Left ventricle myocardium superior (tissue), 1 donor: ENCODE measurements around the gene LRRC63. TPM values are rescaled to one million over a fixed set of nuclear protein-coding genes. Genes with fewer than 3 reads are reported as not detected.

ENCODE experiments used
- ATAC-seq: fragments of 200-7000 bp; cut with Tn5 transposase; one replicate; pipeline ENCODE4 v1.9.1; 2020; ENCODE audit warnings: mild to moderate bottlenecking, moderate library complexity
- DNase-seq: peaks from one replicate; pipeline ENCODE4 v3.0.0-alpha.2; 2020
- intact Hi-C: fragments of 100-400 bp; cut with micrococcal nuclease; formaldehyde crosslinking; loops from one replicate; pipeline ENCODE4 v1.11.0; 2022
- total RNA-seq: library from RNA; stranded (reverse); fragmentation: NEBNext Ultra II Directional; extraction: Animal tissue kit (Norgen Biotek cat#: 25700); gene quantifications from one replicate; pipeline ENCODE4 v1.2.1, GENCODE V29; 2021
- donor health status: DM: no; HTN: yes; CAD: no; lungs with severe emphysema.

Gene LRRC63
- total RNA-seq, 1 donor from 2014 or later, result 0.17 TPM

- intact Hi-C loops, result no loop called here
- ATAC-seq (no peak), DNase-seq (no peak)
These were observed 31.6 kb upstream of the LRRC63 start for GRCh38 chr13:46179969-46180763.

DNA sequence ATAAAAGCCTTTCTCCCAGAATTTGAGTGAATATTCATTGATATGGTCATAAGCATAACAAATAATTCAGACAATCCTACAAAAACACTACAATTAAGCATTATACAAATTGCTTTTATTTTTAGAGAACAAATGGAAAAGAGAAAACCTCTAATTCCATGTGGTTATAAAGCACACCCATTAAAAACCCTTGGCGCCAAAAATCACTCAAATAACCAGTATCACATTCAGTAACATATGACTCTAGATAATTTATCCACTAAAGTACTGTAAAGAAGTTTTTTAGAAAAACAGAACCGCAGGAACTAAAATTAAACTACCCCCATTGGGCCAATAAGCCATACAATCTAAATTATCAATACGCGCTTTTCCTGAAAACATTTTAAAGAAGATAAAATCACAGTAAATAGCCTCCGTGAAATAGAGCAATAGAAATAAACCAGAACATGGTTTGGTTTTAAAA, 30.3 kb upstream of the LRRC63 start:
- intact Hi-C loops, result no loop called here
- no peak for ATAC-seq
- DNase-seq, result no peak

GRCh38 chr13:46181840-46182490, 29.8 kb upstream of the LRRC63 start, which contains the start of gene LCP1:
Gene LCP1 (minus strand): TSS chr13:46182177. CDS start chr13:46159662, 22,515 bp downstream.
- DNase-seq, result no peak
- intact Hi-C loops, result no loop called here
- peak; percentile 52 for ATAC-seq

GRCh38 chr13:46182491-46182877, 29.2 kb upstream of the LRRC63 start:
- ATAC-seq (no peak), DNase-seq (no peak)
- intact Hi-C loops, result no loop called here

GRCh38 chr13:46183018-46183946, 28.4 kb upstream of the LRRC63 start:
- DNase-seq, result no peak
- intact Hi-C loops, result no loop called here
- no peak for ATAC-seq

GRCh38 chr13:46184277-46184699, 27.4 kb upstream of the LRRC63 start:
- intact Hi-C loops, result no loop called here
- DNase-seq, result peak; percentile 51
- peak; percentile 32 for ATAC-seq

DNA sequence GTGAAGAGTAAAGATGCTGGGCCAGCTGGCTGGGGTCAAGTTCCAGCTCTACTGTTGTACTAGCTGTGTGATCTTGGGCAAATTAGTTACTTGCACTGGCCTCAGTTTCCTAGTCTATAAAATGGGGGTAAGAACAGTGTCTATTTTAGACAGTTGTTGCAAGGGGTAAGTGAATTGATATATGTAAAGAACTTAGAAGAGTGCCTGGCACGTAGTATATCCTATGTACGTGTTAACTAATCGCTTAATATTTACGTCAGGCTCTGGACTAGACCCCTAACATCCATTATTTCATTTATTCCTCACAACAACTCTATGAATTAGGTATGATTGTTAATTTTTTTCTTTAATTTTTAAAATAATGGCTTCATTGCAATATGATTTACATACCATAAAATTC, 26.1 kb upstream of the LRRC63 start:
- intact Hi-C loops, result no loop called here
- no peak for ATAC-seq
- DNase-seq, result no peak

- DNase-seq (no peak), ATAC-seq (no peak)
- intact Hi-C loops, result no loop called here
These were observed 19.3 kb upstream of the LRRC63 start for GRCh38 chr13:46192412-46192811.

- no peak for ATAC-seq
- intact Hi-C loops, result no loop called here
- DNase-seq, result no peak
These were observed 16.7 kb upstream of the LRRC63 start for GRCh38 chr13:46195016-46195415.

GRCh38 chr13:46197299-46198048, 14.3 kb upstream of the LRRC63 start:
- intact Hi-C loops, result no loop called here
- DNase-seq (no peak), ATAC-seq (no peak)

GRCh38 chr13:46198696-46199193, 13.0 kb upstream of the LRRC63 start:
- ATAC-seq, result no peak
- DNase-seq, result no peak
- intact Hi-C loops, result no loop called here

DNA sequence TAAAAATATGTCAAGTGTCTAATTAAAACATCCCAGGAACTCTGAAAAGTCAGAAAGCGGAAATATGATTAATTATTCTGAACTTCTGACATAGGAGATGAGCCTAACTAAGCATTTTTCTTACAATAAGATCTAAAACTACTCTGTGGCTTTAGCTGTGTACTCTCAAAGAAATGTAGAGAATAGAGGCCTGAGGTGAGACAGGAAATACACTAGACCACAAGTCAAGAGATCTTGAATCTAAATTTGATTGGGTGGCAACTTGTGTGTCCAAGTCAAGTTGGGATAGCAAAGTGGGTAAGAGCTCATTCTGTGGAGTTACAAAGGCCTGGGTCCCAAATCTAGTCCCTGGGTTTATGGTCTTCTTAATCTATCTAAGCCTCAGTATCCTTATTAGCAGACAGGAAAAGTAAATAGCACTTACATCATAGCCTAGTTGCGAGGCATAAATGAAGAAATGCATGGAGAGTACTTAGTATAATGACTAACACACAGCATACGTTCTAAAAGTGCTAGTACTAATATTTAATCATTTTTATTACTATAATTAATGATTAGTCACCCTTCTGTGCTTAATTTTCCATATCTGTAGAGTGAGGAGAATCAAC, 9.4 kb upstream of the LRRC63 start:
- intact Hi-C loops, result no loop called here
- DNase-seq (no peak), ATAC-seq (no peak)

- intact Hi-C loops, result no loop called here
- DNase-seq (no peak), ATAC-seq (no peak)
These were observed 8.8 kb upstream of the LRRC63 start for GRCh38 chr13:46202966-46203365.

DNA sequence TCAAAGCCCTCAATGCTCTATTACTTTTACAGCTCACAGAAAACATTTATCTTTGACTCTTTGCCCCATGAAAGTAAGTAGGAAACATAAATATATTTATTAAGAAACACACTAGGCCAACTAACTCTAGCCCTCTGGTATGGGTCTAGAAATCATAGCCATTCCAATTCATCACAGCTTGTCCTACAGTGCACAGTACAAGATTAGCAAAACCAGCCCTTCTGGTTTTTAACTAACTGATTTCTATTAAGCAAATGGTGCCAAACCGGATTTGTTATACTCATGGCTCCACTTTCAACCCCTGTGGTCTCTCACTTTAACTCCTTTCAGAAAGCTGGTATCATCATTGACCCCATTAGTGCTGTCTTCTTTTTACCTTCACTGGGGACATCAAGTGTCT, 5.6 kb upstream of the LRRC63 start:
- ATAC-seq (no peak), DNase-seq (no peak)
- intact Hi-C loops, result no loop called here

DNA sequence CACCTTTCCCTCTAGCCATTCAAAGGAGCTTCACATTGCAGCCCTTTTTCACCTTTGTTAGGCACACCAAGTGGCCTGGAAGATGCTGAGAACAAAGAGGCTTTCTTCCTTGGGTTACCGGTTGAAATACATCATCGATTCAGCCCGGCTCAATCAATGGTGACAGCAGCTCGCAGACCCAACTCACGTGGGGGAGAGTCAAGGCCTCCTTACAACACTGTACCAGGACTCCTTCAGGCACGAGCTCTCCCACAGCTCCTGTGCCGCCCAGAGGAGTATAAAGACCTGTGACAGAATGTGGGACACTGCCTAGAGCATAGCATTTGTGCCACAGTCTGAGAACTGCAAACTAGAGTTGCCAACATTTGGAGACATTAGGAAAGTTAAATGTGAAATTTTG, 3.9 kb upstream of the LRRC63 start:
- no peak for ATAC-seq
- DNase-seq, result no peak
- intact Hi-C loops, result no loop called here

DNA sequence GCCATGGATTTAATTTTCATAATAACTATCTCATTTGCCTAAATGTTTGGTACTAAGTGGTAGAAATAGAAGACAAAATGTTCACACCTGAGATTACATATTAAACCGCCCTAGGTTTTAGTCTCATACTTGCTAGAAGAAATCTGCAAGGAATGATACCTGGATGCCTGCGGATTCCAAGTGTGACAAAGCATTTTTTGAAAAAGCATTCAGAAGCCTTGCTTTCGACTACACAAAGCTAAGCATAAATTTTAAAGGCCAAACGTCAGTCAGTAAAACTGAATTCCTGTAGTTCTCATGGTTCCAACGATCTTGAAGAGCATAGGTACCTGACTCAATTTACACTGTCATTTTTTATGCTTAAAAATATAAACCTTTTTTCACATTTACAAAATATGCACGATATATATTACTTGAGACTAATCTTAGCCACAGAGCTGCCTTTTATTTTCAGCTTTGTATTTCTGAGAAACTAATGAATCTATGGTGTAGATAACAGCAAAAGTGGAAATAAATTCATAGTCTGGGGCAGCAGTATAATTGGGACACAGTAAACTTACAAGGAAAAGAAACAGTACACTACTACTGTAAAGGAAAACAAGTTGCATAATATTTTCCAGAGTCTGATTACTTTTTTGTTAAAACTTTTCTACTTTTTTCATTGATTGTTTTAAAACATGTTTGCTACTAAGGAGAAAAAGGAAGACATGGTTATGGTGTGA, 1.2 kb upstream of the LRRC63 start:
- intact Hi-C loops, result no loop called here
- ATAC-seq (no peak), DNase-seq (no peak)

DNA sequence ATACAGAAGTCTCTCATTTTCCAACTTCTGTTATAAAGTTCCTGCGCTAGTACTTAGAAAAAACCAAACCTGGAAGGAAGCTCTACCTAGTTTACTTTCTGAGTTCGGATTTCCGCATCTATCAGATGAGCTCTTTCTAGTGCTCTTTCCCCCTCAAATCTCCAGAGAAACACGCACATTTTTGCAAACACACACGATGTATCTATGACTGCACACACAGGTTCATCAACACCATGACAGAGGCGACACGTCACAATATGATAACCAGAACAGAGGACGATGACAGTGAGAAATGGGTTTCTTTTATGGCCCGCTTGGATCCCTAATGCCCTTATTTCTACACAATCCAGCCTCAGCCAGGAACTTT, 629 bp upstream of the LRRC63 start:
- ATAC-seq (peak; percentile 29), DNase-seq (no peak)
- intact Hi-C loops, result no loop called here

GRCh38 chr13:46213242-46213641, 1.5 kb downstream of the LRRC63 start:
- ATAC-seq, result no peak
- intact Hi-C loops, result no loop called here

More at GRCh38 chr13:46213242-46213641, 1.5 kb downstream of the LRRC63 start:
- no peak for DNase-seq
